Kidney epithelial cell (primary cell): Measurements from ENCODE around the gene ZFP36L2. TPM values are rescaled to one million over a fixed set of nuclear protein-coding genes. Genes with fewer than 3 reads are reported as not detected.

Experiments
- DNase-seq: peaks from one replicate; pipeline ENCODE4 v3.0.0-alpha.2; 2010; ENCODE audit warnings: low read depth
- H3K27me3 ChIP-seq: 2 replicates; pipeline ENCODE4 v1.6.0; 2011; ENCODE audit warnings: low read length; ENCODE audit not compliant: control insufficient read depth, insufficient read depth
- H3K36me3 ChIP-seq: 2 replicates; pipeline ENCODE4 v1.5.1; 2011; ENCODE audit warnings: low read length; ENCODE audit not compliant: control insufficient read depth, insufficient read depth
- H3K4me3 ChIP-seq: 2 replicates; pipeline ENCODE4 v1.5.1; 2011; ENCODE audit warnings: low read depth, mild to moderate bottlenecking, control low read depth, low read length
- CTCF ChIP-seq: IDR thresholded peaks from 2 replicates; pipeline ENCODE4 v1.5.1; 2011; ENCODE audit warnings: mild to moderate bottlenecking, moderate library complexity, low read length, control low read depth, inconsistent platforms; ENCODE audit not compliant: insufficient read depth, poor library complexity, severe bottlenecking
- total RNA-seq: library from RNA; depleted of rRNA; stranded (reverse); fragments of >200 nt; gene quantifications from 2 replicates; pipeline ENCODE4 v1.2.3, GENCODE V29; 2015

The ZFP36L2 gene
- total RNA-seq, 1 donor from 2014 or later = 12.2 TPM

- Histone ChIP-seq H3K36me3 (peaks cover 3% of the 10 kb centered on the region), H3K4me3 (peak overlapping the region; percentile 82), H3K27me3 (no peaks in the 10 kb centered on the region)
- peak; percentile 57 for TF ChIP-seq CTCF
- DNase-seq = no peak
These were observed 2.3 kb downstream of the ZFP36L2 start for GRCh38 chr2:43224131-43224570.

GRCh38 chr2:43223521-43224001 is 2.8 kb downstream of the ZFP36L2 start:
- DNase-seq = no peak
- no peak for TF ChIP-seq CTCF
- Histone ChIP-seq H3K4me3 (peak overlapping the region; percentile 82), H3K36me3 (peaks cover 3% of the 10 kb centered on the region), H3K27me3 (no peaks in the 10 kb centered on the region)

GRCh38 chr2:43222475-43223309 is 3.7 kb downstream of the ZFP36L2 start:
- TF ChIP-seq CTCF = no peak
- no peaks in the 10 kb centered on the region for H3K27me3 ChIP-seq
- H3K36me3 ChIP-seq = peaks cover 3% of the 10 kb centered on the region
- H3K4me3 ChIP-seq = peak overlapping the region; percentile 82
- DNase-seq = no peak

- Histone ChIP-seq H3K4me3 (peak overlapping the region; percentile 82), H3K27me3 (no peaks in the 10 kb centered on the region), H3K36me3 (peaks cover 3% of the 10 kb centered on the region)
- peak; percentile 78 for DNase-seq
- no peak for TF ChIP-seq CTCF
These were observed 4.5 kb downstream of the ZFP36L2 start for GRCh38 chr2:43221763-43222474.

GRCh38 chr2:43221124-43221762 is 5.2 kb downstream of the ZFP36L2 start:
- H3K4me3 ChIP-seq = peak overlapping the region; percentile 82
- no peak for TF ChIP-seq CTCF
- no peaks in the 10 kb centered on the region for H3K27me3 ChIP-seq
- H3K36me3 ChIP-seq = peaks cover 3% of the 10 kb centered on the region
- DNase-seq = no peak
